AG09319 (cell line): Measurements from ENCODE around the gene EIF2B2.
"Not testable (repeated sequence)": the region's sequence is repeated elsewhere in the genome, so short reads cannot be mapped to it uniquely, and the experiment has no call there.

ENCODE experiments used
- DNase-seq: peaks from one replicate; pipeline ENCODE4 v3.0.0-alpha.2; 2010; ENCODE audit warnings: low read depth; ENCODE audit errors: extremely low read depth
- CTCF ChIP-seq: IDR thresholded peaks from 2 replicates; pipeline ENCODE4 v1.5.1; 2011; ENCODE audit warnings: low read depth, mild to moderate bottlenecking, inconsistent platforms, low read length, moderate library complexity

The EIF2B2 gene

GRCh38 chr14:74983343-74983742 is 19.4 kb upstream of the EIF2B2 start:
- DNase-seq: no peak
- TF ChIP-seq CTCF: no peak

- no peak for TF ChIP-seq CTCF
- no peak for DNase-seq
These were observed 18.3 kb upstream of the EIF2B2 start for GRCh38 chr14:74984236-74985027.

- no peak for DNase-seq
- no peak for TF ChIP-seq CTCF
These were observed 17.8 kb upstream of the EIF2B2 start for GRCh38 chr14:74985028-74985310.

- TF ChIP-seq CTCF: no peak
- no peak for DNase-seq
These were observed 16.9 kb upstream of the EIF2B2 start for GRCh38 chr14:74985806-74986205.

- no peak for TF ChIP-seq CTCF
- no peak for DNase-seq
These were observed 14.6 kb upstream of the EIF2B2 start for GRCh38 chr14:74988131-74988530.

- TF ChIP-seq CTCF: no peak
- no peak for DNase-seq
These were observed 13.7 kb upstream of the EIF2B2 start for GRCh38 chr14:74988993-74989392.

GRCh38 chr14:74994182-74994581 is 8.5 kb upstream of the EIF2B2 start:
- not testable (repeated sequence) for DNase-seq

- not testable (repeated sequence) for DNase-seq
These were observed 6.9 kb upstream of the EIF2B2 start for GRCh38 chr14:74995781-74996180.
